DMS79 treated with DMSO at 0.1 percent for 48 hours (cell line): ENCODE measurements around the gene RNF26.

Experiments used
- DNase-seq: peaks from one replicate; lab custom pipeline; 2025; lab: John Stamatoyannopoulos, UW

Gene RNF26

GRCh38 chr11:119334174-119334930 is at the start of gene RNF26:
Gene RNF26 (plus strand): TSS chr11:119334527. CDS start chr11:119335123, 596 bp downstream.
- peak; percentile 99 for DNase-seq

GRCh38 chr11:119285431-119285830 is 48.9 kb upstream of the RNF26 start:
- DNase-seq: no peak

GRCh38 chr11:119288219-119288618 is 46.1 kb upstream of the RNF26 start:
- no peak for DNase-seq

DNA sequence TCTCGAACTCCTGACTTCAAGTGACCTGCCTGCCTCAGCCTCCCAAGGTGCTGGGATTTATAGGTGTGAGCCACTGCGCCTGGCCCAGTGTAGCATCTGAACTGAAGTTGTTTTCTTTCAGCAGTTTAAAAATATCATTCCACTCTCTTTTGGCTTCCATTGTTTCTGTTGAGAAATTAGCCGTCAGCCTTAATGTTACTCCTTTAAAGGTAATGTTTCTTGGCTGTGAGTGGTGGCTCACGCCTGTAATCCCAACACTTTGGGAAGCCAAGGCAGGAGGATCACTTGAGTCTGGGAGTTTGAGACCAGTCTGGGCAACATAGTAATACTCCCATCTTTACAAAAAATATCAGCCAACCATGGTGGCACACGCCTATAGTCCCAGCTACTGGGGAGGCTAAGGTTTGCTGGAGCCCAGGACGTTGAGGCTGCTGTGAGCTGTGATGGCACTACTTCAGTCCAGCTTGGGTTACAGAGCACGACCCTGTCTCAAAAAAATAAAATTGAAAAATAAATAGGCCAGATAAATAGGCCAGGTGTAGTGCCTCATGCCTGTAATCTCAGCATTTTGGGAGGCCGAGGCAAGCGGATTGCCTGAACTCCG is 43.3 kb upstream of the RNF26 start:
- no peak for DNase-seq

DNA sequence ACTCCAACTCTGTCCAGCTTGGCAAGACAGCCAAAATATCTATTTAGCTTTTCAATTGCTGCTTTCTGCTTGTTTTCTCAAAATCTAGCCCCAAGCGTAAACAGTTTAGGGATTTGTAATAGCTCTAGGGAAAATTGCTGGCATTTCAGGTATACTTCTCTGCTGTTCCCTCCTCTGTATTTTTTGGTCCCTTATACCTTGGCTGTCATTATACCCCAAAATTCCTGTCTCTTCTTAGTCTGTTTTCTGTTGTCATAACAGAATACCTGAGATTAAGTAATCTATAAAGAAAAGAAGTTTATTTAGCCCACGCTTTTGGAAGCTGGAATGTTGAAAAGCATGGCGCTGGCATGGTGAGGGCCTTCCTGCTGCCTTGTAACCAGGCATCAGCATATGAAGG is 40.9 kb upstream of the RNF26 start:
- DNase-seq: no peak

GRCh38 chr11:119295178-119295577 is 39.1 kb upstream of the RNF26 start:
- no peak for DNase-seq

- DNase-seq: no peak
Measured at GRCh38 chr11:119297938-119298337, 36.4 kb upstream of the RNF26 start.

- no peak for DNase-seq
Measured at GRCh38 chr11:119298726-119299125, 35.6 kb upstream of the RNF26 start.

- DNase-seq: no peak
Measured at GRCh38 chr11:119299416-119299815, 34.9 kb upstream of the RNF26 start.

DNA sequence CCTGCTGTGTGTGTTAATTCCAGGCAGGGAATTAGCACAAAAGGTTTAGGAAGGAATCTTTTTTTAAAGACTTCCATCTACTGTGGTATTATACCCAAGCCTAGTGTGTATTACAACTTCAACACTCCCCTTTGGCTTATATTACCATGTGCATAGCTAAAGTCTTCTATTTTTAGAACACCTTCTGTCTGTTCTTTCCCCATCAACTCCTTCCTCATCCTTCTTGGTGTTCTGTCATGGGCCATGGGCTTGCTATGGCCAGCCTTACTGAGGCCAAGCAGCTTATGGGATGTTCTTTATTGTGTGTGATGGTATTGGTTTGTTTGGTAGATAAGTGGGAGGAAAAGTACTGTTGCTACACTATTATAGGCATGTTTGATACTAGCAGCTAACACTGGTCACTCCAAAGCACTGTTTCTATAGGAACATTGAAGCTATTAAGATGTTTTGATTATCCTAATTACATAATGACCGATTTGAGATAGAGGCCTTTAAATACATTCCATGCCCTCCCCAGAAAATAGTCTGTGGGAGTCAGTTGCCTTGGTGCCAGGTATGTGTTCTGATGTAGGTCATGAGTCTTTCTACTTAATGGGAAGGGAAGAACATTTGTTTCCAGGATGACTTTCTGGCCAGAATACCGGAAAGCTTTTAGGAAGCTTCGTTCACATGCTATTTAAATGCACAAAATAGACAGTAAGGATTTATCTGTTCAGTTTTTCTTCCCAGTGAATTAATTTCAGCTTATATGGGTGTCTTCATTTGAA is 33.9 kb upstream of the RNF26 start:
- DNase-seq: no peak

DNA sequence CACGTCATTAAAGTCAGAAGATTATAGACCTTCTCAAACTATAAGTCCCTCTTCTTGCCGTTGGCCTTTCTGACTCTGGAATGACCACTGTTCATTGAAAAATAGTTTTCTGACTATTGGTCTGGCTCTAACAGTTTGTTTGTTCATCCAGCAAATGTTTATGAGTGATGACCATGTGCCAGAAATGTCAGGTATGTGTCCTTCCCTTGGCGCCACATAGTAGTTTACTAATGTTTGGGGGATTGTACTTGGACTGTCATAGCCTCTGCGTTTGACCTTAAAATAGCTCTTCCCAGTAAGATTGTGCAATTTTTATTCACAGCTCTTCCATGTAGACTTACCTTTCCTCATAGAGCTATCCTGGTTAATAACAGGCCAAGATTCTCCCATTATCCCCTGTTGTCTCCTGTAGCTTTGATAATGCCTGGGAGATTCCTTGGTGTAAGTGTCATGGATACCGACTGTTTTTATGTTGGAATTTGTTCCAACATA is 31.1 kb upstream of the RNF26 start:
- DNase-seq: no peak

DNA sequence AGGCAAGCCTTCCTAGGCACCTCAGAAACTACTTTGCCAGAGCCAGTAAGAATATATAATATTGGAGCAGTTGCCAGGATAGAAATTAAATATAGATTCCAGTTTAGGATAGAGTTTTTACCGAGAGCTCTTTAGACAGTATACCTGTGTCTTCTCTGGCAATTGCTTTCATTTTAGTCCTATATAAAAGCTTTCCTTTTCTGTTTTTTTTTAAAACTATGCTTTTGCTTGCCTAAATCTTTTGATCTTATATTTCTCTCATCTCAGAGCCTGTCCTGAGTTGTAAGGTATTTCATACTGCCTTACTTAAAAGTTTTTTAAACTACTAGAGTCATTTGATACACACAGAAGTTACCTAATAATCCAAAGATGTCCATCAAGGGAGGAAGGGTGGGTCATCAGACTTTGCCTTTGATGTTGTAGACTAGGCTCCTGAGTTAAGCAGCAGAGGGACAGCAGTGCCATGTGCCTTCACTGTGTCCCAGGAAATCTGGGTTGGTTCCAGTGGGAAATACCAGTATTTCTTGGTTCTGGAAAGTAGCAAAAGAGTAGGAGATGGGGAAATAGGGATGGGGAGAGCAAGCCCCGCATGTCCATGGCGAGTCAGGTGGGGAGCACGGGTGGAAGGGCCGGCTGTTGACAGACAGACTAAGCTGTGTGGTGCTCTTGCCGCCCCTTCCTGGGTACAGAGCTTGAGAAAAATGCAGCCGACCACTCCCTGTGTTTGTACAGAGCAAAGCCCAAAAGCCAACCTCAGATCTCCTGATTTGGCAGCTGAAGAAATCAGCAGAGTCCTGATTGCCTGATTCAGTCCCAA is 28.6 kb upstream of the RNF26 start:
- no peak for DNase-seq

GRCh38 chr11:119306373-119306890 is 27.9 kb upstream of the RNF26 start:
- no peak for DNase-seq

DNA sequence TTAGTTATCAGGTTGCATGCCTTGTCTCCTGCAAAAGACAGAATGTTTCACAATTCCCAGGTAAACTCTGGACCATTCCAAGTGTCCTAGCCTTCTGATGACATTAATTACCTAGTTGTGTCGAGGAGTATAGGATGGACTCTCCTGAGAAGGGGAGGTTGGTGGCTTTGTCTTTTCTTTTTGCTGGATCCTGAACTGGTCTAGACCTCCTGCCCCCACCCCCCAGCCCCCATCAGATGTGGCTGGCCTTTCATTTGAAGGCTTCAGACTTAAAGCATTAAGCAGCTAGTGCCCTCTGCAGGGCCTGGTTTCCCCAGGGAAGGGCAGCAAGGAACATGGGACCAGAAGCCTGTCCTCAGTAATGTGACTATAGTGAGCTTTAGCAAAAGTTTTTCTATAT is 27.1 kb upstream of the RNF26 start:
- DNase-seq: no peak

DNA sequence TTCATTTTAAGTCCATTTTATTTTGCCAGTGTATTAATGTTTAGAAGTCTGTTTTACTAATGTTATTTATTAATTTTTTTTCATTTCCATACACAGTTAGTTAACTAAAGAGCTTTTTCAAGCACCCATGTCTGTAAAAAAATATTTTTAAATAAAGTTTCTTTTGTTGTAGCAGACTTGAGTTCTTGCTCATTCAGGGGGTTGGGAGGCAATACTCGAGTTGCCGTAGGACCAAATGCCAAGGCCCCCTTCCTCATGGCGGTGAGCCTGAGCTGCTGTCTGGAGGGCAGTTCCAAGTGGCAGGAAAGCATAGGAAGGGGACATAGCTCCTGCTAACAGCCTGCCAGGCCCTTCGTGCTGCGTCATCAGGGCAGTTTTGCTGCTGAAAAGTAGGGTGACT is 26.4 kb upstream of the RNF26 start:
- DNase-seq: no peak

DNA sequence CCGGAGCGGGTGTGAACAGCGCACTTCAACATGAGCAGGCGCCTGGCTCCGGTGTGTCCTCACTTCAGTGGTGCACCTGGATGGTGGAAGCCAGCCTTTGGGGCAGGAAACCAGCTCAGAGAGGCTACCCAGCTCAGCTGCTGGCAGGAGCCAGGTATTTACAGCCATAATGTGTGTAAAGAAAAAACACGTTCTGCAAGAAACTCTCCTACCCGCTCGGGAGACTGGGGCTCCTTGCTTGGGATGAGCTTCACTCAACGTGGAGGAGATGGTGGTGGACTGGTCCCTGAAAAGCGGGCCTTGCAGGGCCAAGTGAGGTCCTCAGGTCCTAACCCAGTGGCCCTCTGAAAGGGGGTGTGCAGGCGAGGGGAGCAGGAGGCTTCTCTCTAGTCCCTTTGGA is 24.9 kb upstream of the RNF26 start:
- DNase-seq: no peak

DNA sequence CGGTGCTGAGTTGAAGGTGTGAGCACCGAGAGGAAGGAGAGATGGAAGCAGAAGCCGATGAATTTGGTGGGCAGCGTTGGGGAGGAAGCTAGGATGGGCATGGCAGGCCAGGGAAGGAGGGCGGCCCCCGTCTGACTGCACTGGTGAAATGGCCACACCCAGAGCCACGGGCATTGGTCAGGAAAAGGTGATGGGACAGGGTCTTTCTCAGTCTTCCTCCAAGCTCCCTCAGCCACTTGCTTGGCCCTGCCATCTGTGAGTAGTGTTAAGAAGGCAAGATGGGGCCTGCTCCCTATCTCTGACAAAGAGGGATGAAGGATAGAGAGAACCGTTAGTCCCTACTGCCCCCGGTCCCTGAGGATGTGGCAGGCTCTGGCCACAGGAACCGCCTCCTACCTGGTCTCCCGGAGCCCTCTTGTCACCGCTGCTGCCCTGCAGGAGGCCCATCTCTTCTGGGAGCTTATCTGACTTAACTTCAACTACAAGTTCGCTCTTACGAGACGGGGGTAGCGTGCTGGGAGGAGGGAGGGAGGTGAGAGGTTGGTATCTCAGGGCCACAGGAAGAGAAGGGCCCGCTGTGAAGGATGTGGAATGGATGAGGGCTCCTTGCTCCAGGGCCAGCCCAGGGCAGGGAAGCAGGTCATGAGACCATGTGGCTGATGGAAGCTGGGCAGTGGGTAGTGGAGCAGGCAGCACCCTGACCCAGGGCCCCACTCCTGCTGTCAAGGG is 24.2 kb upstream of the RNF26 start:
- DNase-seq: no peak

DNA sequence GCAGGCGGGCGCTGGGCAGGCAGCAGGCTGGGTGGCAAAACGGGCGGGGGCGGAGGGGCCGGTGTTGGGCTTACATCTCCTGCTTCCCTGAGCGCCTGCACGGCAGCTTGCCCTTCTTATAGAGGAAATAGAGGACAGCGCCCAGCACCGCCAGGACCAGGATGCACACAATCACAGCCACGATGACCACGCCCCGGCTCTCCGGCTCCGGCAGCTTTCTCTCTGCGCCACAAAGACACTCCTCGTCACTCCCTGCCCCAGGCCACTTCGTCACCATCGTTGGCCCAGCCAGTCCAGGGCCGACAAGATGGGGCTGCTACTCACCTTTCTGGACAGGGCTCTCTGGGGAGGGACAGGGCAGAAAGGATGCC is 23.7 kb upstream of the RNF26 start:
- DNase-seq: no peak

- DNase-seq: no peak
Measured at GRCh38 chr11:119314726-119315125, 19.6 kb upstream of the RNF26 start.

- peak; percentile 67 for DNase-seq
Measured at GRCh38 chr11:119315131-119316015, 19.0 kb upstream of the RNF26 start.
